GM19023 (cell line): Measurements from ENCODE around the gene PBXIP1.

Experiments used
- ATAC-seq: cut with Tn5 transposase; IDR thresholded peaks from one replicate; pipeline ENCODE4 v1.9.1; 2021; ENCODE audit warnings: mild to moderate bottlenecking, moderate library complexity; ENCODE audit not compliant: unreplicated experiment

The PBXIP1 gene

DNA sequence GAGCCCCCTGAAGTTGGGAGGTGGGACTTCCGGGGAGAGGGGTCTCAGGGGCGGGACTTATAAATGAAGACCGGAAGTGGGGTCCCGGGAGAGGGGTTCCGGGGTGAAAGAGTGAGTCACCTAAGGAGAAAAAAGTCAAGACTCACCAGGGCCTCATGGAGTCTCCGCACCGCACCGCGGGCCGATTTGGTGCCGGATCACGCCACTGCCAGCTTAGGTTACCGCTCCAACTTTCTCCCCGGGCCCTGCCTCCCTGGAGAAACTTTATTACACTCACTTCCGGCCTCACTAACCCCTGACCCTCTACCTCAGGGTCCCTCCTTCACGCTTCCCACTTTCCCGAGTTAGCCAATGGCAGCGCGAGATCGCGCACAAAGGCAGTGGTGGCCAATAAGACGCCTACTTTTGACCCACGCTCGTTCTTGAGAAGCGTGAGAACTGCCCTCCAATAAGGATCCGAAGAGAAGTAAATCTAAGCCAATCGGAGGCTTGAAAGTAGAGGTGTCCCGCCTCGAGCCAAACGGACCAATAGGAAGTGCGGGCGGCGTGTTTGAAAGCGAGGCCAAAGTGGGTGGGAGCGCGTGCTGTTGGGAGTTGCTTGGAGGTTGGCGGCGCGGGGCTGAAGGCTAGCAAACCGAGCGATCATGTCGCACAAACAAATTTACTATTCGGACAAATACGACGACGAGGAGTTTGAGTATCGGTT lies 18.4 kb upstream of the PBXIP1 start, which contains the start of gene CKS1B:
TSS of gene CKS1B (plus strand) at position 580 of the 706 bp plus-strand sequence. CDS start at position 645, 65 bp downstream.
- peak; percentile 76 for ATAC-seq

GRCh38 chr1:154973344-154974101 lies 17.6 kb upstream of the PBXIP1 start:
- ATAC-seq, result no peak

- ATAC-seq, result no peak
Observed at GRCh38 chr1:154972517-154973343, 16.8 kb upstream of the PBXIP1 start.

- no peak for ATAC-seq
Observed at GRCh38 chr1:154972213-154972516, 16.3 kb upstream of the PBXIP1 start.

DNA sequence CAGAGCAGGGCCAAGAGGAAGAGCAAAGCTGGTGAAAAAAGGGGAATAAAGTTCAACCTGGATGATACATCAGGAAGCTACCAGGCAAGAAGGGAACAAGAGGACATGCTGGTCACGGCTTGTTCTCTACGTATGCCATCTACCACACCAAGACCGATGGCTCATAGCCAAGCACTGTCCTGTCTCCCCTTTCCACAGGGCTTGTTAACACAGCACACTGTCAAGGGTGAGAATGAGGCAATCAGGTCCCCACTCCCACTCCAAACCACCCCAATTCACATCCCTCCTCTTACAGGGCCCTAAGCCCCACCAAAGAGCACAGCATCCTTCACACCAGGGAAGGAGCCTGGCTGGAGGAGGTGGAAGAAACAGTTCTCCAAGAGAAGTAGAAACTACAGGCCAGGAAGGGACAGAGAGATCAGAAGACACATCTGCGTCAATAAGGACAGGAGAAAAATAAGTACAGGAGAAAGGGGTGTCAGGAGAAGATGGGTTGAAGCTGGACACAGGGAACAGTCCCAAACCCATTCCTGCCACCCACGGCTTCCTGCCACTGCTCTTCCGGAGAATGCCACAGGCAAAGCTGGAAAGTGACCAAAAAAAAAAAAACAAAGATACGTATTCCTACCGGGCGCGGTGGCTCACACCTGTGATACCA lies 15.6 kb upstream of the PBXIP1 start:
- ATAC-seq, result no peak

DNA sequence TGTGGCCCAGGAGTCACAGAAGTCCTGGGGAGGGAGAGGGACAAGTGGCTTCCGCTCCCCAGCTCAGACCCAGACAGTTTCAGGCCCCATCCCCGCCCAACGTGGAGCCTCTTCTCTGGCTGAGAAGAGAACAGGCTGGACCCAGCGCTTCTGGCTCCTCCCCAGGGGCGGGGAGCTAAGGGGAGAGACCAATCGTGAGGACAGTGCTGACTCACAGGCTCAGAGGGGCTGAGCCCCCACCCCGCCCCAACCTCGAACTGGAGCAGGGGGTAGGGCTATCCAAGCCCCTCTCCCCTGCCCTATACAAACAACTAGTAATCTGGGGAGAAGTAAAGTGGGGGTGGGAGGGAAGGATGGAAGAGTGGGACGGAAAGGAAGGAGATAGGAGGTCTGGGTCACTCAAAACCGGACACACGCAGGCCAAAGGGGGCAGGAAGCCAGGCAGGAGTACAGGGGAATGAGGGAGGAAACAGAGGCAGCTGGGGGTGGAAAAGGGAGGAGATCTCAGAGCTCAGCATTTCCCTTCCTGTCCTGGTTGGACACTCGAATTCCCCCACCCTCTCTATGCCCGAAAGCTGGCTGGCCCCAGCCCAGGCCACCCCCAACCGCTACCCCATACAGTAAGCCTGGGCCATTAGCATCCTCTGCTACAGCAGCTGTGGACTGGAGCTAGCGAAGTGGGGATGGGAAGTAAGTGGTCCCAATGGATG lies 14.9 kb upstream of the PBXIP1 start, which contains the start of gene SHC1:
TSS of gene SHC1 (minus strand) at position 117 of the 710 bp plus-strand sequence. CDS start 221 bp downstream, outside the sequence.
- ATAC-seq, result no peak

GRCh38 chr1:154969860-154970452 lies 14.1 kb upstream of the PBXIP1 start:
- no peak for ATAC-seq

DNA sequence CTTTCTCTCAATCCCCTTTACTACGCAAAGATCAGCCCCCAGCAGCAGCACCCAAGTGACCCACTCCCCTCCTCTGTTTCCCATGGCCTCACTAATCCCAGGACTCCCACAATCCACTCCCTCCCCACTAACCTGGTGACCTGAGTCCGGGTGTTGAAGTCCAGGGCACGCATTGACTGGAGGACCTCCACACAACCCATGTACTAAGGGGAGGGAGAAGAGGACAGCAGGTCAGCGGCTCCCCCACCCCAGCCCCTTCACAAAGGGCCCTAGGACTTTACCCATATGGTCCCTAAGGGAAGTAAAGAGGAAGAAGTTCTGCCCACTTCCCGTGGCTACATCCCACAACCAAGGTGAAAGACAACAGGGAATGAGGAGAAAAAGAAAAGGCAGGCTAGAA lies 13.3 kb upstream of the PBXIP1 start:
- ATAC-seq, result no peak

DNA sequence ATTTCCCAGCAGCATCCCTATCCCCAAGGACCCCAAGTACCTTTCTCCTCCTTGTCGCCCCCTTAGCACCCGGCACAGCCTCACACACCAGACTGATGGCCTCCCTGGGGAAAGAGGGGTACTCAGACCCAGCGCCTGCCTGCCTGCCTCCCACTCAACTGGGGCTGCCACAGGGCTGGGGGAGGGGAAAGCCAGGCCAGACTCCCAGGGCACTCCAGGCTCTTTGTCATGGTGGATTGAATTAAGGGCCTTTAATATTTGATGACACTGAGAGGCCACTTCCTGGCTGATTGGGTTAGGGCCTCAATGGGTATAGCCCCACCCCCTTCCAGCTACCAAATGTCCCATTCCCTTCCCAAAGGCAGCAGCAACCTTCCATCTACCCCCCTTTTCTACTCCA lies 12.8 kb upstream of the PBXIP1 start:
- no peak for ATAC-seq

DNA sequence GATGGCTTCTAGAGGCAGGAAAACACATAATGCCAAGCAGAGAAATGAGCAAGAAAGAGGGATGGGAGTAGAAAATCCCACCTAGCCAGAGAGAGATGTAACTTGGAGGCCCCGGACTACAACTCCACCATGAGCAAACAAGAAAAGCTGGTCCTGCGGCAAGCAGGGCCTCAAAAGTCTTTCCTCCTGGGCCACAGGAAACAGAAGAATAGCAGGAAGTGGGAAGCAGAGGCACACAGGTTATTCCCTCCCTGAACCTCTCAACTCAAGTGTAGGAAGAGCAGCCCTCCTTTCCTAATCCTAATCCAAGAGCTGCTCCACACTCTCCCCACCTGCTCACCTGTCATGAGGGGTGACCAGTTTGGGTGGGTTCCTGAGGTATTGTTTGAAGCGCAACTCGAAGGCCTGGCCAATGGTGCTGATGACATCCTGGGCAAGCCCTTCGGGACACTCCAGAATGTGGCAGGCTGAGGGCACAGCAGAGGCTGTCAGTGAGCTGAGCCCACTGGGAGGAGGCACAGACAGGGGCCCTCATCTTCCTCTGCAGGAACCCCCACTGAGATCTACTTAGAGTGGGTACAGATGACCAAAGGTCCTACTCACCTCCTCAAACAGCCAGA lies 11.5 kb upstream of the PBXIP1 start:
- no peak for ATAC-seq

DNA sequence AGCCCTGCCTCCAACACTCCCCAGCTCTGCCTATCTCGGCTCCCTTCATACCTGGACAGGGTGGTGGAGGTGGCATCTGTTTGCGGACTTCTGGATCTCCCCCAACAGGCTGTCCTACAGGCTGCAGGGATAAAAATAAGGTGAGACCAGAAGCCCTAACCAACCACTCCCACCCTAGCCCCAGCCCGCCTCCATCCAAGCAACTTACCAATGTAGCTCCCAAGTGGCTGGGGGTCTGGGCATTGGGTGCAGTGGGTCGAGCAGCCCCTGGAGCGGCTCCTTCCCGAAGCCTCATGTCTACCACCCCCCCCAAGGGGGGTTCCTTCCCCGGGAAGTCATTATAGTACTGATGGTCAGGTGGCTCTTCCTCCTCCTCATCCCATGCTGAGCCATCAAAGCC lies 10.2 kb upstream of the PBXIP1 start:
- ATAC-seq, result no peak

GRCh38 chr1:154964359-154964758 lies 8.5 kb upstream of the PBXIP1 start:
- ATAC-seq, result no peak

- ATAC-seq, result no peak
Observed at GRCh38 chr1:154963643-154964042, 7.7 kb upstream of the PBXIP1 start.

- ATAC-seq, result no peak
Observed at GRCh38 chr1:154962795-154963330, 7.0 kb upstream of the PBXIP1 start.

DNA sequence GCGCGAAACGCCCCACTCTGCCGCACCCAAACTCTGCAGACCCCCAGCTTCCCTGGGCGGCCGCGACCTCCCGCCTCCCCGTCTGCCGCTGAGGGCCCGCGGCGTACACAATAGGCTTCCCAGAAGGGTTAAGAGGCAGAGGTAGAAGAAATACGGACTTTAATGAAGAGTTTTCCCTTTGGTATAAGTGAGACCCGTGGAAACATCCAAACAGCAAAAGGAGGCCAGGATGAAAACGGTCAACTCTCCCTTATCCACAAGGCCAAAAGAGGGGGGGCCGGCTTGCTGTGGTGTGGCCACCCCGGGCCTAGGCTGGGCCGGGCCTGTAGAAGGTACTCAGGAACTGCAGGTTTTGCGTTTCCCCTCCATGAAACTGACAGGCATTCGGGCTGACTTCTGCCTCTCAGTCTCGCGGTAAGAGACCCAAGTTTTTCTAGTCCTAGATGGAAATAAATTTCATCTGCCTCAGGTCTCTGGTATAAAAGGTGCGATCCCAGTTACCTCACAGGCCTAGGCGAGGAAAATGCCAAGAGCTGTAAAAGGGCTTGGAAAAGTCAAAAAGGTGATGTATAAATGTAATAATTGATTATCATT lies 6.4 kb upstream of the PBXIP1 start:
- ATAC-seq, result no peak

DNA sequence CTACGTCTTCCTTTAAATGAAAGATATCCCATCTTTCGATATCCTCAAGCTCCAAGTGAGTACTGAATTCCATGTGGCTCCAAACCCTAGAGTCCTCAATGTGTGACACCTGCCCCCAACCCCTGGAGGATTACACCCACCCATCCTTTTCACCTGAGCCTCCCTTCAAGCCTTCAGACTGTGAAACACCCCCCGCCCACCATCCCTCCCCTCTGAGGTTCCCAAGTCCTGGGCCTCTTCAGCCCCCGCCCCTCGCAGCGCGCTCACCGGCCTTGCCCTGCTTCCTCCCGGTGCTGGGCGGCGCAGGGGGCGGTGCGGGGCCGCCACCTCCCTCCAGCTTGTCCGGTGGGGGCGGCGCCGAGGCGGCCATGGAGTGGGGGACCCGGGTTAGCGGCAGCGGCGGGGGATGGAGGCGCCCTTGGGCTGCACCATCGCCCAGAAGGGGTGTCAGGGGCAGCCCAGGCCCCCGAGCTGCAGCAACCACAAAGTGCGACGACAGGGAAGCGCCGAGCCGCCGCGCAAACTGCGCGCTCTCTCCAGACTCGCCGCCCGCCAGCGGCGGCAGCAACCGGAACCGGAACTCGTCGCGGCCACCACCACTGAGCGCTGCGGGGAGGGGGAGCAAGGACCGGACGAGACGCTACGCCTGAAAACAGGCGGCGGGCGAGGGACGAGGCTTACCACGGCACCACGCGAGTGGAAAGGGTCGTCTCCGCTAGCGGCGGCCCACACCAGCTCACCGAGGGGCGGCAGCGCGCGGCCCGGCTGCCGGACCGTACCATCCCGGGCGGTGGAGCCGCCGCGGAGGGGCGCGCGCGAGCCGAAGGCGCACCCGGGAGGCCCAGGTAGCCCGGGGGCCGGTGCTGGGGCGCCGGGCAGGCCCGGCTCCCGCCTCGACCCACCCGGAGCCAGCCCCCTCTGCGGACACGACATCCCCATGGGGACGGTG lies 5.6 kb upstream of the PBXIP1 start, which contains the start of gene PYGO2:
TSS of gene PYGO2 (minus strand) at position 576 of the 949 bp plus-strand sequence. CDS start at position 370, 206 bp downstream.
- ATAC-seq, result peak; percentile 77

DNA sequence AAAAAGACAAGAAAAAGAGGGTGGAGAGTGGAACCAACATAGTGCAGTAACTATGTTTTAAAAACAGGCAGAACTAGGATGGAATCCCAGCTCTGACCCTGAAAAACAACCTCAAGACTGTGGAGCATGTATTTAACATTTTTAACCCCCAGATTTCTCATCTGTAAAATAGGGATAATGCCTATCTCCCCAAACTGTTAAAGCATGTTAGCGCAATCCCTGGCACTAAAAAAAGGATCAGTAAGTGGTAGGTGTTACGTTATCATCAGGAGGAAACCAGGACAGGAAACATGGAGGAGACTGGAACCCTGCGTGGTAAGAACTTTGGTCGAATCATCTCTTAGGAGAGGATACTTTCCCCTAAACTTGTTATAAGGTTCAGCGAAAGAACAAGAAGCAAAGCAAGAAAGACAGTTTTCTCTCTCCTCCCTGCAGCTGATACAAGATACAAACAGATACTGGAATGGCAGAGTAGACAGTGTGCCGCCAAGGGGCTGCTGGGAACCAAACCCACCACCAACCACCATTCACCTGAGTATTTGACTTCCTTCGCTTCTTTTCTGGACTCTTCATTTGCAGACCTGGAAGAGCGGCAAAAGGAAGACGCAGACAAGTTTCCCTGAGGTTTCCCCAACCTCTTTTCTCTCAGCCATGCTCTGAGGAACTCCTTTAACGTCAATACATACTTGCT lies 4.7 kb upstream of the PBXIP1 start:
- no peak for ATAC-seq
